Measurements from ENCODE around the gene HOXC9. TPM values are rescaled to one million over a fixed set of nuclear protein-coding genes. Genes with fewer than 3 reads are reported as not detected.
A peak's percentile ranks its signal among the peaks of the same experiment; 100 is the strongest.

The HOXC9 gene
- total and polyA plus RNA-seq, 9 of the 15 experiments (the other 6 are each of a cell fraction or from before 2014, with no cell fraction given) = 1.1 to 10.5 (median 9.3) TPM

GRCh38 chr12:53951577-53952334 is 48.2 kb upstream of the HOXC9 start:
- Histone ChIP-seq H3K27me3 (ENCODE audit: control insufficient read depth in 2 of 2, insufficient read depth in 2 of 2, low read length in 2 of 2) (peaks cover 47 to 66% of the 10 kb centered on the region in 2 experiments), H3K79me2 (ENCODE audit: control insufficient read depth, insufficient read depth, low read length) (no peaks in the 10 kb centered on the region), H3K4me1 (replicated peaks in 1 of 2; ENCODE audit: control insufficient read depth in 2 of 2, insufficient read depth in 2 of 2, low read length in 2 of 2) (peaks cover 12 to 47% of the 10 kb centered on the region in 2 experiments; a peak in 4 of 5 replicates), H3K4me2 (ENCODE audit: insufficient read depth, low read length) (no peak overlapping the region), H3K27ac (ENCODE audit: extremely low read depth, low read depth, low read length) (no peak overlapping the region), H2AFZ (ENCODE audit: low read depth, low read length) (no peak overlapping the region), H3K9ac (ENCODE audit: insufficient read depth in 1 of 2, low read depth in 2 of 2, low read length in 2 of 2) (0 out of 4 replicates have a peak overlapping the region, but pooled peaks of 1 of the 2 experiments have one; percentile 22), H3K36me3 (ENCODE audit: control insufficient read depth, insufficient read depth, low read length) (no peaks in the 10 kb centered on the region), H3K9me3 (replicated peaks; ENCODE audit: control insufficient read depth, insufficient read depth, low read depth, low read length) (no peaks in the 10 kb centered on the region), H3K4me3 (no peak overlapping the region), H4K20me1 (replicated peaks; ENCODE audit: control insufficient read depth, insufficient read depth, low read length) (peaks cover 6% of the 10 kb centered on the region), H3K9me1 (ENCODE audit: control insufficient read depth, insufficient read depth, low read length) (no peaks in the 10 kb centered on the region)
- no peak for ATAC-seq
- FAIRE-seq = peak; percentile 52
- no peak for DNase-seq (ENCODE audit: extremely low read depth in 1 of 4, low spot score in 3 of 4)
- in situ Hi-C loops (cut with MboI) = no loop called here
- 21% methylated on average over 46 of the region's 47 CpGs for WGBS (ENCODE audit: insufficient coverage, low coverage, missing lambda C conversion rate)
- ChIA-PET CTCF (ENCODE audit: low intra/inter-chr PET ratio) (no interaction called here), POLR2A (interaction anchor here (0.5 to 1.5 kb wide), 6 partner anchors 10 to 605 kb away, joined by 3 to 4 read pairs (median 4); no protein-coding TSS in a partner anchor)
- intact Hi-C loops (cut with micrococcal nuclease) = loop anchor here (1.0 kb wide), 1 partner anchor 184 kb away; no protein-coding TSS in a partner anchor
- no TSS peak for BruUV-seq (replicated peaks)
- TF ChIP-seq NCOA2 (IDR thresholded peaks at IDR 0.05; ENCODE audit: partially characterized antibody in 2 of 2) (no peak), FIP1L1 (IDR thresholded peaks at IDR 0.05; ENCODE audit: low read depth, low read length, poor library complexity, severe bottlenecking) (no peak), GTF2A2 (tag; IDR thresholded peaks at IDR 0.05) (no peak), WHSC1 (IDR thresholded peaks at IDR 0.05; ENCODE audit: low read length) (no peak), GTF2F1 (IDR thresholded peaks at IDR 0.05; ENCODE audit: low read depth, low read length) (no peak), MTA2 (IDR thresholded peaks at IDR 0.05; ENCODE audit: low read depth) (no peak), FOXK1 (CRISPR knock-in tag; IDR thresholded peaks at IDR 0.05; ENCODE audit: borderline replicate concordance) (no peak)
- TF ChIP-seq, protein P1, sequence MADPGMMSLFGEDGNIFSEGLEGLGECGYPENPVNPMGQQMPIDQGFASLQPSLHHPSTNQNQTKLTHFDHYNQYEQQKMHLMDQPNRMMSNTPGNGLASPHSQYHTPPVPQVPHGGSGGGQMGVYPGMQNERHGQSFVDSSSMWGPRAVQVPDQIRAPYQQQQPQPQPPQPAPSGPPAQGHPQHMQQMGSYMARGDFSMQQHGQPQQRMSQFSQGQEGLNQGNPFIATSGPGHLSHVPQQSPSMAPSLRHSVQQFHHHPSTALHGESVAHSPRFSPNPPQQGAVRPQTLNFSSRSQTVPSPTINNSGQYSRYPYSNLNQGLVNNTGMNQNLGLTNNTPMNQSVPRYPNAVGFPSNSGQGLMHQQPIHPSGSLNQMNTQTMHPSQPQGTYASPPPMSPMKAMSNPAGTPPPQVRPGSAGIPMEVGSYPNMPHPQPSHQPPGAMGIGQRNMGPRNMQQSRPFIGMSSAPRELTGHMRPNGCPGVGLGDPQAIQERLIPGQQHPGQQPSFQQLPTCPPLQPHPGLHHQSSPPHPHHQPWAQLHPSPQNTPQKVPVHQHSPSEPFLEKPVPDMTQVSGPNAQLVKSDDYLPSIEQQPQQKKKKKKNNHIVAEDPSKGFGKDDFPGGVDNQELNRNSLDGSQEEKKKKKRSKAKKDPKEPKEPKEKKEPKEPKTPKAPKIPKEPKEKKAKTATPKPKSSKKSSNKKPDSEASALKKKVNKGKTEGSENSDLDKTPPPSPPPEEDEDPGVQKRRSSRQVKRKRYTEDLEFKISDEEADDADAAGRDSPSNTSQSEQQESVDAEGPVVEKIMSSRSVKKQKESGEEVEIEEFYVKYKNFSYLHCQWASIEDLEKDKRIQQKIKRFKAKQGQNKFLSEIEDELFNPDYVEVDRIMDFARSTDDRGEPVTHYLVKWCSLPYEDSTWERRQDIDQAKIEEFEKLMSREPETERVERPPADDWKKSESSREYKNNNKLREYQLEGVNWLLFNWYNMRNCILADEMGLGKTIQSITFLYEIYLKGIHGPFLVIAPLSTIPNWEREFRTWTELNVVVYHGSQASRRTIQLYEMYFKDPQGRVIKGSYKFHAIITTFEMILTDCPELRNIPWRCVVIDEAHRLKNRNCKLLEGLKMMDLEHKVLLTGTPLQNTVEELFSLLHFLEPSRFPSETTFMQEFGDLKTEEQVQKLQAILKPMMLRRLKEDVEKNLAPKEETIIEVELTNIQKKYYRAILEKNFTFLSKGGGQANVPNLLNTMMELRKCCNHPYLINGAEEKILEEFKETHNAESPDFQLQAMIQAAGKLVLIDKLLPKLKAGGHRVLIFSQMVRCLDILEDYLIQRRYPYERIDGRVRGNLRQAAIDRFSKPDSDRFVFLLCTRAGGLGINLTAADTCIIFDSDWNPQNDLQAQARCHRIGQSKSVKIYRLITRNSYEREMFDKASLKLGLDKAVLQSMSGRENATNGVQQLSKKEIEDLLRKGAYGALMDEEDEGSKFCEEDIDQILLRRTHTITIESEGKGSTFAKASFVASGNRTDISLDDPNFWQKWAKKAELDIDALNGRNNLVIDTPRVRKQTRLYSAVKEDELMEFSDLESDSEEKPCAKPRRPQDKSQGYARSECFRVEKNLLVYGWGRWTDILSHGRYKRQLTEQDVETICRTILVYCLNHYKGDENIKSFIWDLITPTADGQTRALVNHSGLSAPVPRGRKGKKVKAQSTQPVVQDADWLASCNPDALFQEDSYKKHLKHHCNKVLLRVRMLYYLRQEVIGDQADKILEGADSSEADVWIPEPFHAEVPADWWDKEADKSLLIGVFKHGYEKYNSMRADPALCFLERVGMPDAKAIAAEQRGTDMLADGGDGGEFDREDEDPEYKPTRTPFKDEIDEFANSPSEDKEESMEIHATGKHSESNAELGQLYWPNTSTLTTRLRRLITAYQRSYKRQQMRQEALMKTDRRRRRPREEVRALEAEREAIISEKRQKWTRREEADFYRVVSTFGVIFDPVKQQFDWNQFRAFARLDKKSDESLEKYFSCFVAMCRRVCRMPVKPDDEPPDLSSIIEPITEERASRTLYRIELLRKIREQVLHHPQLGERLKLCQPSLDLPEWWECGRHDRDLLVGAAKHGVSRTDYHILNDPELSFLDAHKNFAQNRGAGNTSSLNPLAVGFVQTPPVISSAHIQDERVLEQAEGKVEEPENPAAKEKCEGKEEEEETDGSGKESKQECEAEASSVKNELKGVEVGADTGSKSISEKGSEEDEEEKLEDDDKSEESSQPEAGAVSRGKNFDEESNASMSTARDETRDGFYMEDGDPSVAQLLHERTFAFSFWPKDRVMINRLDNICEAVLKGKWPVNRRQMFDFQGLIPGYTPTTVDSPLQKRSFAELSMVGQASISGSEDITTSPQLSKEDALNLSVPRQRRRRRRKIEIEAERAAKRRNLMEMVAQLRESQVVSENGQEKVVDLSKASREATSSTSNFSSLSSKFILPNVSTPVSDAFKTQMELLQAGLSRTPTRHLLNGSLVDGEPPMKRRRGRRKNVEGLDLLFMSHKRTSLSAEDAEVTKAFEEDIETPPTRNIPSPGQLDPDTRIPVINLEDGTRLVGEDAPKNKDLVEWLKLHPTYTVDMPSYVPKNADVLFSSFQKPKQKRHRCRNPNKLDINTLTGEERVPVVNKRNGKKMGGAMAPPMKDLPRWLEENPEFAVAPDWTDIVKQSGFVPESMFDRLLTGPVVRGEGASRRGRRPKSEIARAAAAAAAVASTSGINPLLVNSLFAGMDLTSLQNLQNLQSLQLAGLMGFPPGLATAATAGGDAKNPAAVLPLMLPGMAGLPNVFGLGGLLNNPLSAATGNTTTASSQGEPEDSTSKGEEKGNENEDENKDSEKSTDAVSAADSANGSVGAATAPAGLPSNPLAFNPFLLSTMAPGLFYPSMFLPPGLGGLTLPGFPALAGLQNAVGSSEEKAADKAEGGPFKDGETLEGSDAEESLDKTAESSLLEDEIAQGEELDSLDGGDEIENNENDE (IDR thresholded peaks at IDR 0.05; ENCODE audit: low read depth, low read length) = no peak
